ENCODE measurements around the gene INHBC. TPM values are rescaled to one million over a fixed set of nuclear protein-coding genes. Genes with fewer than 3 reads are reported as not detected.

Gene INHBC
- total and polyA plus RNA-seq, 7 donors, result not detected

DNA sequence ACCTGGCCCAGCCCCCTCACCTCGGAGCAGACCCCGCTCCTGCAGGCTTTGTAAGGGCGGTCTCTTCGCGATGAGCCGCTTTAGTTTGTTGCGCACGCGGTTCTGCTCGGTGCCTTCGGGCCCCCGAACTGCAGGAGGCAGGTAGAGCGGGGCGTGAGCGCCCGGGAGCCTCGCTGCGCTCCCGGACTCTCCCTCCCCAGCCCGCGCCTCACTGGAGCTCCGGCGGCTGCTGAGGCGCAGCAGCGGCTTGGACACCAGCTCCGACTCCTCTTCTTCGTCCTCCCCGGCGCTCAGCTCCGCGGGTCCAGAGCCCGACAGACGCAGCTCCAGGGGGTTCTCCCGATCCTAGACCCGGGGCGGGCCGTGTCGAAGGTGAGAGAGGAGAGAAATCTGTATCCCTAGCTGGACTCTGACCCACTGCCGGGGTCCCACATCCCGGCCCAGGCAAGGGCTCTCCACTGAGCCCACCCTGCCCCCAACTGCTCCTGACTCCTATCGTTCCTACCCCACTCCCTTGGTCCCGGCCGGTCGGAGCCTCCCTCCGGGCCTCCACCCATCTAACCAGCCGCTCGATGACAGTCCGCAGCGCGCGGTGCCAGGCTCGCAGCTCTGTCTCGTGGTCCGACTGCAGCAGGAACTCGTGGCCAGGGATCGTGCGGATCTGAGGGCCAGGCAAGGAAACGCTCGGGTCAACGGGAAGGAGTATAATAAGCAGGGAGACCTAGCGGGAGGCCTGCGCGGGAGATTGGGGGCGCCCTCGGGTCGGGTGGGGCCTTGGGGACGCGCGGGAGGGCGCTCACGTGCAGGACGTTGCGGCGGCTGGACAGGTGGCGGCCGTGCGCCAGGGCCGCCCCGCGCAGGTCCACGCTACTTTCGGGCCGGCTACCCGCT lies 40.9 kb downstream of the INHBC start:
- 11 to 34% methylated on average over 84 of the region's 84 CpGs for WGBS, 2 donors
- Histone ChIP-seq H3K4me3 (peak overlapping the region; percentile 14 to 47 (median 34)), H3K4me1 (peaks cover 0 to 20% (median 17%) of the 10 kb centered on the region in 4 donors), H3K36me3 (no peaks in the 10 kb centered on the region), H3K27ac (no peak overlapping the region), H3K9me3 (no peaks in the 10 kb centered on the region), H3K27me3 (peaks cover 27 to 74% (median 44%) of the 10 kb centered on the region in 3 donors)
- DNase-seq, result peak; percentile 79
- intact Hi-C loops (cut with DNase I), result no loop called here
- TF ChIP-seq, protein P1, sequence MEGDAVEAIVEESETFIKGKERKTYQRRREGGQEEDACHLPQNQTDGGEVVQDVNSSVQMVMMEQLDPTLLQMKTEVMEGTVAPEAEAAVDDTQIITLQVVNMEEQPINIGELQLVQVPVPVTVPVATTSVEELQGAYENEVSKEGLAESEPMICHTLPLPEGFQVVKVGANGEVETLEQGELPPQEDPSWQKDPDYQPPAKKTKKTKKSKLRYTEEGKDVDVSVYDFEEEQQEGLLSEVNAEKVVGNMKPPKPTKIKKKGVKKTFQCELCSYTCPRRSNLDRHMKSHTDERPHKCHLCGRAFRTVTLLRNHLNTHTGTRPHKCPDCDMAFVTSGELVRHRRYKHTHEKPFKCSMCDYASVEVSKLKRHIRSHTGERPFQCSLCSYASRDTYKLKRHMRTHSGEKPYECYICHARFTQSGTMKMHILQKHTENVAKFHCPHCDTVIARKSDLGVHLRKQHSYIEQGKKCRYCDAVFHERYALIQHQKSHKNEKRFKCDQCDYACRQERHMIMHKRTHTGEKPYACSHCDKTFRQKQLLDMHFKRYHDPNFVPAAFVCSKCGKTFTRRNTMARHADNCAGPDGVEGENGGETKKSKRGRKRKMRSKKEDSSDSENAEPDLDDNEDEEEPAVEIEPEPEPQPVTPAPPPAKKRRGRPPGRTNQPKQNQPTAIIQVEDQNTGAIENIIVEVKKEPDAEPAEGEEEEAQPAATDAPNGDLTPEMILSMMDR (IDR thresholded peaks at IDR 0.05), result no peak
- TF ChIP-seq POLR2AphosphoS5 (IDR thresholded peaks at IDR 0.05), result no peak
- no peak for TF ChIP-seq EP300 (IDR thresholded peaks at IDR 0.05)
- TF ChIP-seq POLR2A (IDR thresholded peaks at IDR 0.05), result no peak

DNA sequence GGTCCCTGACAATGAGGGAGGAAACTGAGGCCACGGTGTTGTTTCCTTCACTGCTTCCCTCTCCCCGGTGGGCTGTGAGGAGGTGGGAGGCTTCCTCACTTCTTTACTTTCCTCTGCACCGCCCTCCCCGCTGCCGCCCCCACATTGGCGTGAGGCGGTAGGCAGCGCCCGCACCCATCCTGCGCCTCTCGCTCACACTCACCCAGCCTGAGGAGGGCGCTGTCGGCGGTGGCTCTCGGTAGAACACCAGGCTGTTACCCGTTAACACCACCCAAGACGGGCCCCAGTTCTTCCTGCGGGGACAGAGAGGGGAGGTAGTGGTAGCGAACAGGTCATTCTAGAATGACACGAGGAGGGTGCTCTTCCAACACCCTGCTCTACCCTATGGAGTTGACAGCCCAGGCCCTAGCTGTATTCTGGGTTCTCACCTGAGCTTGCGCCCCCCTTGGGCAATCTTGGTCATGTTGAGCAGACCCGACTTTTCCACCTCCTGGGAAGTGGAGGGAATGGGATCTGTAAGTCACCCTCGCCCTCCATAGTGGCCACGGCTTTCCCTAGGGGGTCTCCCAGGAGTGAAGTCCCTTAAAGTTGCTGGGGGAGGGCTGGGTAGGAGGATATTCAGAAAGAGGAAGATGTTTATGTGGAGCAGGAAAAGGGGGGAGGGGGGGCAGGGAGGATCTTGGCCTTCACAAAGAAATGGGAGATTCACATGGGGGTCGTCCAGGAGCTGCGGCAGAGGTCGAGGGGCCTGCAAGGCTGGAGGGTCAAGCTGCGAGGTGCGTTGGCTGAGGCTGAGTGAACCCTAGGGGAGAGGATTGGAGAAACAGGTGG lies 41.8 kb downstream of the INHBC start:
- WGBS, 2 donors, result 13 to 19% methylated on average over 29 of the region's 29 CpGs
- H3K4me3 ChIP-seq, result peak overlapping the region; percentile 14 to 47 (median 34)
- intact Hi-C loops (cut with DNase I), result no loop called here
- H3K27me3 ChIP-seq, result peaks cover 27 to 71% (median 44%) of the 10 kb centered on the region in 3 donors
- peaks cover 0 to 20% (median 17%) of the 10 kb centered on the region in 4 donors for H3K4me1 ChIP-seq
- TF ChIP-seq POLR2A (IDR thresholded peaks at IDR 0.05), result no peak
- no peak for TF ChIP-seq EP300 (IDR thresholded peaks at IDR 0.05)
- TF ChIP-seq, protein P1 (IDR thresholded peaks at IDR 0.05), result no peak
- TF ChIP-seq POLR2AphosphoS5 (IDR thresholded peaks at IDR 0.05), result no peak
- no peaks in the 10 kb centered on the region for H3K36me3 ChIP-seq
- H3K9me3 ChIP-seq, result no peaks in the 10 kb centered on the region
- H3K27ac ChIP-seq, result peak overlapping the region in 1 of 4 donors; percentile 43
- no peak for DNase-seq

DNA sequence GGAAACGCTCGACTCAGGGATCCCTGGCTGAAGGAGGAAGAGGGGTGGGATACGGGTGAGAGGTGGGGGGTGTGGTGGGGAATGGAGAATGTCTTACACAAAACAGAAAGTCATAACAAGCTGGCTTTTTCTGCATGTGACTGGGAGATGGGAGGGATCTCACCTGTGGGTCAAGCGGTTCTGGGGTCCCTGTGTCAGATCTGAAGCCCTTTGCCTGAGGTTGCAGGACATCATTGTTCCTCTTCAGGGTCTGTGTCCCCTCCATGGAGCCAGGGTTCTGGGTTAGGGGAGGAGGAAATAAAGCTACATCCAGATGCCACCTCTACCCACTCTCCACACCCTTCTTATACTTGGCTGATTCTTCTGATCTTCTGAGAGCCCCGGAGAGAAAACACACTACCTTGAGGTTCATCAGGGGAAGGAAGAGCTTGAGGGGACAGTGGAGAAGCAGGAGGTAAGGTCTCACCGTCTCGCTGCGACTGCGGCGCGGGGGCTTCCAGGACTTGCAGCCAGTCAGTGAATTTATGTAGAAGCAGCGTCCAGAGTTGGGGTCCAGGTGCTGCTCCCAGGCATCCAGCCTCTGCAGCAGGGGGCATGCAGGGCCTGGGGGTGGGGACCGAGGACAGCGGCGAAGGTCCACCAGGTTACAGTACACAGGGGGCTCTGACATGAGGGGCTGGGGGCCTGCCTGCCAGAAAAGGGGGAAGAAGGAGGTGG lies 42.6 kb downstream of the INHBC start:
- Histone ChIP-seq H3K4me3 (peak overlapping the region in 2 of 4 donors; percentile 41 to 47), H3K9me3 (no peaks in the 10 kb centered on the region), H3K4me1 (peaks cover 0 to 20% (median 17%) of the 10 kb centered on the region in 4 donors), H3K36me3 (no peaks in the 10 kb centered on the region), H3K27me3 (peaks cover 27 to 66% (median 44%) of the 10 kb centered on the region in 3 donors), H3K27ac (peak overlapping the region in 3 of 4 donors; percentile 40 to 59 (median 43))
- no peak for DNase-seq
- intact Hi-C loops (cut with DNase I), result no loop called here
- 49 to 78% methylated on average over 15 of the region's 15 CpGs for WGBS, 2 donors
- TF ChIP-seq POLR2A (IDR thresholded peaks at IDR 0.05) (no peak), EP300 (IDR thresholded peaks at IDR 0.05) (no peak), POLR2AphosphoS5 (IDR thresholded peaks at IDR 0.05) (no peak)
- TF ChIP-seq, protein P1 (IDR thresholded peaks at IDR 0.05), result no peak

Measured in sigmoid colon (tissue), 7 donors.